Stimulated activated effector memory CD8-positive, alpha-beta T cell treated with anti-CD3 and anti-CD28 coated beads, Interleukin-12 subunit alpha, Interleukin-12 subunit beta, amount 100 ng/mL, for 72 hours (primary cell): ENCODE measurements around the gene TRIM46.
A peak's percentile ranks its signal among the peaks of the same experiment; 100 is the strongest.

ENCODE experiments used
- ATAC-seq: fragments of 150-1000 bp; cut with Tn5 transposase; 2 replicates; pipeline ENCODE4 v1.10.0; 2021
- DNase-seq, 2 donors: peaks; one replicate each; pipeline ENCODE4 v3.0.0; 2021 to 2022; ENCODE audit warnings: low spot score in 2 of 2
- H3K27ac Mint-ChIP-seq: one replicate; pipeline ENCODE4 v1.8.0; 2022; ENCODE audit warnings: mild to moderate bottlenecking, mixed read lengths
- H3K36me3 Mint-ChIP-seq: one replicate; pipeline ENCODE4 v1.8.0; 2022; ENCODE audit warnings: mild to moderate bottlenecking, mixed read lengths
- H3K4me1 Mint-ChIP-seq: one replicate; pipeline ENCODE4 v1.8.0; 2022; ENCODE audit warnings: mixed read lengths
- H3K4me3 Mint-ChIP-seq: one replicate; pipeline ENCODE4 v1.8.0; 2022; ENCODE audit warnings: mild to moderate bottlenecking, mixed read lengths
- H3K9me3 Mint-ChIP-seq: one replicate; pipeline ENCODE4 v1.8.0; 2022; ENCODE audit warnings: mixed read lengths

The TRIM46 gene

DNA sequence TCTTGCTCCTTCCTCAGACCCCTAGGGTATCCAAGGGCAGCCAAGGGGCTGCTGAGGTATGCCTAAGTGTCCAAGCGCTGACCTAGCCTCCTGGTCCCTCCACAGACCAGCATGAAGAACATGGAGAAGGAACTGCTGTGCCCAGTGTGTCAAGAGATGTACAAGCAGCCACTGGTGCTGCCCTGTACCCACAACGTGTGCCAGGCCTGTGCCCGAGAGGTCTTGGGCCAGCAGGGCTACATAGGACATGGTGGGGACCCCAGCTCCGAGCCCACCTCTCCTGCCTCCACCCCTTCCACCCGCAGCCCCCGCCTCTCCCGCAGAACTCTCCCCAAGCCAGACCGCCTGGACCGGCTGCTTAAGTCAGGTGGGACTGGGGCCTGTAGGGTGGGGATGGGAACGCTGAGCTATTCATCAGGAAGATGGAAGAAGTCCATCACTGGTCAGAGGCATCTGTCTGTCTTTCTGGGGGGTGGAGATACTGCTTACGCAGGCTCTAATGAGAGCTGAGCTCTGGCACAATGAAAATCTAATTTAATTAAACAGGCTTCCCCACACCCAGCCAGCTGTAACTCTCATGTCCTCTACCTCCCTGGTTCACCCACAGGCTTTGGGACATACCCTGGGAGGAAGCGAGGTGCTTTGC lies 1.8 kb downstream of the TRIM46 start:
- DNase-seq (peak in 1 of 2 donors; percentile 51), ATAC-seq (no peak)
- peak overlapping the region; percentile 100 for H3K4me3 Mint-ChIP-seq
- H3K27ac Mint-ChIP-seq, result peak overlapping the region; percentile 100
- peaks cover 57% of the 10 kb centered on the region for H3K4me1 Mint-ChIP-seq
- peaks cover 64% of the 10 kb centered on the region for H3K36me3 Mint-ChIP-seq
- H3K9me3 Mint-ChIP-seq, result no peaks in the 10 kb centered on the region

DNA sequence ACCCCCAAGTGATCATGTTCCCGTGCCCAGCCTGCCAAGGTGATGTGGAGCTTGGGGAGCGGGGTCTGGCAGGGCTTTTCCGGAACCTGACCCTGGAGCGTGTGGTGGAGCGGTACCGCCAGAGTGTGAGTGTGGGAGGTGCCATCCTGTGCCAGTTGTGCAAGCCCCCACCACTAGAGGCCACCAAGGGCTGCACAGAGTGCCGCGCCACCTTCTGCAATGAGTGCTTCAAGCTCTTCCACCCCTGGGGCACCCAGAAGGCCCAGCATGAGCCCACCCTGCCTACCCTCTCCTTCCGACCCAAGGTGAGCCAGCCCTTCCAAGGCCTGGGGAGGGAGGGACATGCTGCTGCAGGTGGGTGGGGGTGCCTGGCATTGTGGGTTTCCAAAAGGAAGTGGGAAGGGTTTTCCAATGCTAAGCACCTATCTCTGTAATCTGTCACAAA lies 2.3 kb downstream of the TRIM46 start:
- DNase-seq, result peak in 1 of 2 donors; percentile 51
- Mint-ChIP-seq H3K9me3 (no peaks in the 10 kb centered on the region), H3K4me3 (peak overlapping the region; percentile 13), H3K27ac (no peak overlapping the region), H3K36me3 (peaks cover 59% of the 10 kb centered on the region), H3K4me1 (peaks cover 57% of the 10 kb centered on the region)
- no peak for ATAC-seq

DNA sequence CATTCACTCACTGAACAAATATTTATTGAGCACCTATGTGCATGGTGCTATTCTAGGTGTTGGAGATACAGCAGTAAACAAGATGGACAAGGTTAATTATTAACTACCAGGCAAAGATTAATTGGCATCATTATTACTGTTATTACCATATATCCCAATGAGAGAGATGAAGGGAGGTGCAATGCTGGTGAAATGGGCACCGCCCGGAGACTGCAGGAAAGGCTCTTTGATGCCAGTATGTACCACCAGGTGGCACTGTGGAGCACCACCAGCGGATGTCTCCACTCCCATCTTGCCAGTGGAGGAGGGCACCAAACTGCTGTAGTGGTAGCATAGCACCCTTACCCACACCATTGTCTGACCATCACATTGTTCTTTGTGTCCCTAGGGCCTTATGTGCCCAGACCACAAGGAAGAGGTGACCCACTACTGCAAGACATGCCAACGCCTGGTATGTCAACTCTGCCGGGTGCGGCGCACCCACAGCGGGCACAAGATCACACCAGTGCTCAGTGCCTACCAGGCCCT lies 3.0 kb downstream of the TRIM46 start:
- ATAC-seq (peak; percentile 48), DNase-seq (peak; percentile 83 to 94)
- Mint-ChIP-seq H3K4me1 (peaks cover 57% of the 10 kb centered on the region), H3K9me3 (no peaks in the 10 kb centered on the region), H3K27ac (peak overlapping the region; percentile 13), H3K4me3 (peak overlapping the region; percentile 13), H3K36me3 (peaks cover 52% of the 10 kb centered on the region)

- Mint-ChIP-seq H3K36me3 (peaks cover 45% of the 10 kb centered on the region), H3K27ac (peak overlapping the region; percentile 76), H3K4me1 (peaks cover 51% of the 10 kb centered on the region), H3K9me3 (no peaks in the 10 kb centered on the region), H3K4me3 (no peak overlapping the region)
- no peak for ATAC-seq
- no peak for DNase-seq
These were observed 3.7 kb downstream of the TRIM46 start for GRCh38 chr1:155177192-155177917.

DNA sequence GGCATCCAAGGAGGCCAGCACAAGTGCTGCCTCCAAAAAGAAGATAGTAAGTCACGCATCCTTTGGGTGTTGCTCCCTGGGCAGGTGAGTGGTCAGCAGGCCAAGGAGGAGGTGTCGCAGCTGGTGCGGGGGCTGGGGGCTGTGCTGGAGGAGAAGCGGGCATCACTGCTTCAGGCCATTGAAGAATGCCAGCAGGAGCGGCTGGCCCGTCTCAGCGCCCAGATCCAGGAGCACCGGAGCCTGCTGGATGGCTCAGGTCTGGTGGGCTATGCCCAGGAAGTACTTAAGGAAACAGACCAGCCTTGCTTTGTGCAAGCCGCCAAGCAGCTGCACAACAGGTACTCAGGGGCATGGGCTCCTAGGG lies 4.3 kb downstream of the TRIM46 start:
- ATAC-seq (no peak), DNase-seq (peak in 1 of 2 donors; percentile 49)
- Mint-ChIP-seq H3K9me3 (no peaks in the 10 kb centered on the region), H3K4me1 (peaks cover 46% of the 10 kb centered on the region), H3K27ac (peak overlapping the region; percentile 76), H3K4me3 (no peak overlapping the region), H3K36me3 (peaks cover 44% of the 10 kb centered on the region)

- ATAC-seq, result no peak
- peaks cover 44% of the 10 kb centered on the region for H3K36me3 Mint-ChIP-seq
- H3K4me3 Mint-ChIP-seq, result no peak overlapping the region
- H3K4me1 Mint-ChIP-seq, result peaks cover 40% of the 10 kb centered on the region
- peak in 1 of 2 donors; percentile 47 for DNase-seq
- peak overlapping the region; percentile 75 for H3K27ac Mint-ChIP-seq
- no peaks in the 10 kb centered on the region for H3K9me3 Mint-ChIP-seq
These were observed 4.9 kb downstream of the TRIM46 start for GRCh38 chr1:155178441-155179111.

DNA sequence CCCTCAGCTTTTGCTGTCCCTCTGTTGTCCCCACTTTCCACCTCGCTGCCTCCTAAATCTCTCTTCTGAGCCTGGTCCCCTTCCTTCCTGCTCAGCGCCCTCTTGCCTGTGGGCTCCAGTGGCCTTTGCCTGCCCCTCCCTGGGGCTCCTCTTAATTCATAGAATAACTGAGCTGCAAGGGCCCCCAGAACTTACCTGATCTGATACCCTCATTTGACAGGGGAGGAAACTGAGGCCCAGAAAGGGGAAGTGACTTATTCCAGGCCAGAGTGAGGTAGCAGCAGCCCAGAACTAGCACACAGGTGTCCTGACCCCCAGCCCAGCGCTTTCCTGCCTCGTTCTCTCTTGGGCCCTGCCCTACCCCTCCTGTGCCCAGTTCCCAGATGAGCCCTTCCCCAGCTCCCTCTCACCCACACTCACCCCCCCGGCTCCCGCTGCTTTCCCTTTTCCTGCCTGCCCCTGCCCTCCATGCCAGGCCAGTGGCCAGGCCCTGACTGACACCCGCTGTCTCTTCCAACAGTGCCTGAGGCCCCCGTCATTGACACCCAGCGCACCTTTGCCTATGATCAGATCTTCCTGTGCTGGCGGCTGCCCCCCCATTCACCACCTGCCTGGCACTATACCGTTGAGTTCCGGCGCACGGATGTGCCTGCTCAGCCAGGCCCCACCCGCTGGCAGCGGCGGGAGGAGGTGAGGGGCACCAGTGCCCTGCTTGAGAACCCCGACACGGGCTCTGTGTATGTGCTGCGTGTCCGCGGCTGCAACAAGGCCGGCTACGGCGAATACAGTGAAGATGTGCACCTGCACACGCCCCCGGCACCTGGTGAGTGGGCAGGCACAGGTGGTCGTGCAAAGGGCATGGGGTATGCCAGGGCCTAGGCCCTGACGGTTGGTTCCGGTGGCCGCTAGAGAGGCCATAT lies 5.7 kb downstream of the TRIM46 start:
- H3K9me3 Mint-ChIP-seq, result no peaks in the 10 kb centered on the region
- H3K27ac Mint-ChIP-seq, result peak overlapping the region; percentile 75
- H3K4me1 Mint-ChIP-seq, result peaks cover 32% of the 10 kb centered on the region
- H3K36me3 Mint-ChIP-seq, result peaks cover 46% of the 10 kb centered on the region
- ATAC-seq (no peak), DNase-seq (no peak)
- no peak overlapping the region for H3K4me3 Mint-ChIP-seq

- H3K4me1 Mint-ChIP-seq, result peaks cover 11% of the 10 kb centered on the region
- ATAC-seq (no peak), DNase-seq (no peak)
- no peak overlapping the region for H3K4me3 Mint-ChIP-seq
- no peaks in the 10 kb centered on the region for H3K9me3 Mint-ChIP-seq
- H3K36me3 Mint-ChIP-seq, result peaks cover 39% of the 10 kb centered on the region
- peak overlapping the region; percentile 48 for H3K27ac Mint-ChIP-seq
These were observed 7.9 kb downstream of the TRIM46 start for GRCh38 chr1:155181371-155182051.

DNA sequence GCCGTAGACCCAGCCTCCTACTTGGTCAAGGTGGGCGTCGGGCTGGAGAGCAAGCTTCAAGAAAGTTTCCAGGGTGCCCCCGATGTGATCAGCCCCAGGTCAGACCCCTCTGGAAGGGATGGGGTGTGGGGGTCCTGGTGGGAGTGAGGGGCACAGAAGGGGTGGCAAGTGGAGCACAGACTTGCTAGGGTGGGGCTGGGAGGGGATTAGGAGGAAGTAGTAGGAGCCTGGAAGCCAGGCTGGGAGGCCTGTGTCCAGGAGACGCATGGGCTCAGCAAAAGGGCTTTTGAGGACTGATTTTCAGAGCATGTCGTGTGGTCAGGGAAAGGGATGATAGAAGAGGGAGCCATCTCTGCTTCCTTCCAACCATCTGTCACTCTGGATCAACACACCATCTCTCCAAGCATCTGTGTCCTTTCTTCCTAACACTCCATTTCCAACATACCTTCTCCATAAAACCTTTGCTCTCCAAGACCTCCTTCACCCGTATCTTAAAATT lies 8.5 kb downstream of the TRIM46 start:
- no peak for ATAC-seq
- no peak for DNase-seq
- Mint-ChIP-seq H3K4me1 (peaks cover 6% of the 10 kb centered on the region), H3K36me3 (peaks cover 35% of the 10 kb centered on the region), H3K9me3 (no peaks in the 10 kb centered on the region), H3K4me3 (no peak overlapping the region), H3K27ac (peak overlapping the region; percentile 48)

DNA sequence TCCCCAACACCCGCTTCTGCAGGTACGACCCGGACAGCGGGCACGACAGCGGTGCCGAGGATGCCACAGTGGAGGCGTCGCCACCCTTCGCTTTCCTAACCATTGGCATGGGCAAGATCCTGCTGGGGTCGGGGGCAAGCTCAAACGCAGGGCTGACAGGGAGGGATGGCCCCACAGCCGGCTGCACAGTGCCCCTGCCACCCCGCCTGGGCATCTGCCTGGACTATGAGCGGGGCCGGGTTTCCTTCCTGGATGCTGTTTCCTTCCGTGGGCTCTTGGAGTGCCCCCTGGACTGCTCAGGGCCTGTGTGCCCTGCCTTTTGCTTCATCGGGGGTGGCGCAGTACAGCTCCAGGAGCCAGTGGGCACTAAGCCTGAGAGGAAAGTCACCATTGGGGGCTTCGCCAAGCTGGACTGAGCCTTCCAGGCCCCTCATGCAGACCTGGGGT lies 10.1 kb downstream of the TRIM46 start:
- Mint-ChIP-seq H3K4me1 (peaks cover 12% of the 10 kb centered on the region), H3K4me3 (no peak overlapping the region), H3K9me3 (no peaks in the 10 kb centered on the region), H3K27ac (peak overlapping the region; percentile 2), H3K36me3 (peaks cover 33% of the 10 kb centered on the region)
- ATAC-seq, result no peak
- no peak for DNase-seq

DNA sequence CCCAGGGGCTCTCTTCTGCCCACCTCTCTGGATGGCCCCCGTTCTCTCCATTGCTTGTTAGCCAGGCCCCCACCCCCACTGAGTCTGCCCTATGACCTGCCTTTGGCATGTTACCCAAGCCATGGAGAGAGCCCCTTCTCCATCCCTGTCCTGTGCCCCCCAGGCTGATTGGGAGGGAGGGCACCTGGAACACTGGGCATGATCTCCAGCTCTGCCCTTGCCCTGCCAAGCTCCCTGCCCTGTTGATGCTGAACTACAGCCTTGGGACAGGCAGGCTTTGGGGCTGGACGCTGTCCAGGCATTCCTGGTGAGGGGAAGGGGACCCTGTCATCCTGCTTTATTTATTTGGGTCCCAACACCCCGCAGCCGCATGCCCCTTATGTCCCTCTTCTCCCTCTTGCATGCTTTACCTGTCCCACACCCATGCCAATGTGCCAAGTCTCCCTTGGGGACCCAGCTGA lies 10.7 kb downstream of the TRIM46 start:
- peaks cover 7% of the 10 kb centered on the region for H3K4me1 Mint-ChIP-seq
- ATAC-seq (no peak), DNase-seq (no peak)
- H3K36me3 Mint-ChIP-seq, result peaks cover 27% of the 10 kb centered on the region
- H3K27ac Mint-ChIP-seq, result peak overlapping the region; percentile 71
- H3K9me3 Mint-ChIP-seq, result no peaks in the 10 kb centered on the region
- no peak overlapping the region for H3K4me3 Mint-ChIP-seq

DNA sequence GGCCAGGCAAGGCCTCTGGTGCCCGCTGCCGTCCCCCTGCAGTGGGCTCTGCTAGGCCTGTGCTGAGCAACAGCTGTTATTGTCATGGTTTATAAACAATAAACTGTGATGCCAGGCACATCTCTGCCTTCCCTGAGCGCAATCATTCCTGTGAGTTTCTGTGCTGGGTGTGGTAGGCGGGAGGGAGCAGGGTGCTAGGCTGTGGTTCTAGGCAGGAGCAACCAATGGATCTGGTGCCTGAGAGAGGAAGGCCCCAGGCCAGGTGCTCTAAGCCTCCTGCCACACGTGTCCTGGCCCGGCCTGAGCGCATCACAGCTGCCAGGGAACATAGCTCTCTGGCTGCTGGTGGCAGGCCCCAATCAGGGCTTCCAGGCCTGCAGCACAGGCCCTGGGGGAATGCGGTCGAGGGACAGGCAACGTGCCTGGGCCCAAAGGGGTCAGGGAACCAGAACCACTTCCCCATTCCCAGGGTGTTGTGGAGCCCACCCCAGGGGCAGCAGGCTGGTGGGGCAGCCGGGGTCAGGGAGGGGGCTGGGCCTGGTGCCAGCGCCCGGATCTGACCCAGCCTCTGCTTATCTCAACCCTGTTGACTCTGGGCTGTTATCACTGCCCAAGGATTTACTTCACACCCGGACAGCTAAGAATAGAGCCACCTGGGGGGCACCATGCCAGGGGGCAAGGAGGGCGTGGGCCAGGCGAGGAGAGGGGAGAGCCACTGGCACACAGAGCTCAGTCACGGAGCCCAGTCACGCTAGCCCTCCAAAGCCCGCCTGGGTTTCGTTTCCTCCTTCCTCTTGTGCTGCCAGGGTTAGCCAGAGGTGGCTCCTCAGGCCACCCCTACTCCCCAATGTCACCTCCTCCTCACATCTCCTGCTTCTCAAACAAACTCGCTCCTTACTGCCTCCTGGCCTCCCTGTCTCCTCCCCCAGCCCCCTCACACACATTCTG lies 11.5 kb downstream of the TRIM46 start:
- H3K27ac Mint-ChIP-seq, result peak overlapping the region; percentile 71
- peak; percentile 66 for ATAC-seq

DNA sequence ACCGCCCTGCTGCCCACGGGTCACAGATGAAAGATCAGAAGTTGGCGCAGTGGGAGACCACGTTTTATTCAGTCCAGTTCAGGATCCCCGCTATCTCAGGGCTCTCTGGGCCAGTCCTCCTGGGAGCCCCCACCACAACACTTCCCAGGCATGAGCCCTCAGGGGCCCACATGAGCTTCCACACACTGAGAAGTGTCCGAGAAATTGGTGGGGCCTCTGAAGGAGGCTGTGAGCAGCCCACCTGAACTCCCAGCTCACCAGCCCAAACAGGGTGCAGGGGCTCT lies 12.1 kb downstream of the TRIM46 start:
- peak overlapping the region; percentile 71 for H3K27ac Mint-ChIP-seq
- no peak overlapping the region for H3K4me3 Mint-ChIP-seq
- peaks cover 7% of the 10 kb centered on the region for H3K4me1 Mint-ChIP-seq

More for the DNA sequence above, 11.5 kb downstream of the TRIM46 start:
- no peak for DNase-seq
- no peak overlapping the region for H3K4me3 Mint-ChIP-seq
- peaks cover 7% of the 10 kb centered on the region for H3K4me1 Mint-ChIP-seq
- H3K36me3 Mint-ChIP-seq, result peaks cover 23% of the 10 kb centered on the region
- no peaks in the 10 kb centered on the region for H3K9me3 Mint-ChIP-seq

More for the DNA sequence above, 12.1 kb downstream of the TRIM46 start:
- DNase-seq (no peak), ATAC-seq (no peak)
- peaks cover 23% of the 10 kb centered on the region for H3K36me3 Mint-ChIP-seq
- no peaks in the 10 kb centered on the region for H3K9me3 Mint-ChIP-seq
